Sigmoid colon (tissue), 7 donors: Measurements from ENCODE around the gene OXSR1. TPM values are rescaled to one million over a fixed set of nuclear protein-coding genes. Genes with fewer than 3 reads are reported as not detected.

Source experiments
- DNase-seq: peaks from one replicate; pipeline ENCODE4 v3.0.0-alpha.2; 2019
- H3K27ac ChIP-seq, 4 donors: fragments of 200-600 bp; sonication (generic); one replicate each; pipeline ENCODE4 v1.5.1; 2016 to 2019; ENCODE audit warnings: mild to moderate bottlenecking in 1 of 4
- H3K27me3 ChIP-seq, 3 donors: fragments of 200-600 bp; sonication (generic); one replicate each; pipeline ENCODE4 v1.5.1; 2019; ENCODE audit warnings: mild to moderate bottlenecking in 1 of 3
- H3K36me3 ChIP-seq, 4 donors: fragments of 200-600 bp; sonication (generic); one replicate each; pipeline ENCODE4 v1.5.1; 2016 to 2019
- H3K4me1 ChIP-seq, 4 donors: fragments of 200-600 bp; sonication (generic); one replicate each; pipeline ENCODE4 v1.5.1; 2017 to 2019
- H3K4me3 ChIP-seq, 4 donors: fragments of 200-600 bp; sonication (generic); one replicate each; pipeline ENCODE4 v1.5.1; 2017 to 2019; ENCODE audit warnings: mild to moderate bottlenecking in 2 of 4, moderate library complexity in 1 of 4
- H3K9me3 ChIP-seq, 4 donors: fragments of 200-600 bp in 3 of 4; sonication (generic) in 3 of 4; one replicate each; pipeline versions ENCODE4 v1.5.1 to v1.6.1; 2013 to 2019
- EP300 ChIP-seq, 4 donors: sonication (generic); formaldehyde crosslinking; IDR thresholded peaks; one replicate each; pipeline ENCODE4 v1.6.1; 2017; ENCODE audit warnings: antibody characterized with exemption in 4 of 4
- POLR2A ChIP-seq, 2 donors: fragments of 450-650 bp; IDR thresholded peaks; one replicate each; pipeline ENCODE4 v1.6.1; 2016; ENCODE audit warnings: antibody characterized with exemption in 2 of 2, mild to moderate bottlenecking in 2 of 2, moderate library complexity in 2 of 2
- POLR2AphosphoS5 ChIP-seq, 4 donors: sonication (generic); formaldehyde crosslinking; IDR thresholded peaks; one replicate each; pipeline ENCODE4 v1.6.1; 2017; ENCODE audit warnings: antibody characterized with exemption in 4 of 4
- WGBS, 2 donors: extraction: QIAGEN DNeasy Blood & Tissue Kit; methylation state at CpG; one replicate each; pipeline ENCODE4 v1.1.7; 2013; 5-methylcytosine and 5-hydroxymethylcytosine counted together
- intact Hi-C: fragments of 100-400 bp; cut with DNase I; formaldehyde crosslinking; loops from one replicate; pipeline ENCODE4 v1.15.1; 2023
- polyA plus RNA-seq, 3 donors: library from polyadenylated mRNA; stranded (reverse); fragments of 200-250 nt; gene quantifications; one replicate each; pipeline ENCODE4 v1.2.3, GENCODE V29; 2013
- total RNA-seq, 4 donors: library from RNA; depleted of rRNA; stranded (reverse); fragments of >200 nt; gene quantifications; one replicate each; pipeline ENCODE4 v1.1.0, GENCODE V29; 2016
- TF ChIP-seq, protein P1 (sequence below), 4 experiments: fragments of 450-650 bp in 3 of 4; fragments of 200-600 bp in 1 of 4; IDR thresholded peaks; one replicate each; pipeline ENCODE4 v1.5.1; 2016 to 2019; ENCODE audit warnings: antibody characterized with exemption in 4 of 4, mild to moderate bottlenecking in 3 of 4, moderate library complexity in 2 of 4
- donor health status: healthy with polysubstance abuse.
- donor health status: Bipolar disorder and iron deficiency.
- donor health status: healthy.

The OXSR1 gene
- total RNA-seq (10 to 100 TPM; 21.8 to 28.8 (median 26.2) TPM), polyA plus RNA-seq (10 to 100 TPM; 13.8 to 22.9 (median 22.8) TPM)

DNA sequence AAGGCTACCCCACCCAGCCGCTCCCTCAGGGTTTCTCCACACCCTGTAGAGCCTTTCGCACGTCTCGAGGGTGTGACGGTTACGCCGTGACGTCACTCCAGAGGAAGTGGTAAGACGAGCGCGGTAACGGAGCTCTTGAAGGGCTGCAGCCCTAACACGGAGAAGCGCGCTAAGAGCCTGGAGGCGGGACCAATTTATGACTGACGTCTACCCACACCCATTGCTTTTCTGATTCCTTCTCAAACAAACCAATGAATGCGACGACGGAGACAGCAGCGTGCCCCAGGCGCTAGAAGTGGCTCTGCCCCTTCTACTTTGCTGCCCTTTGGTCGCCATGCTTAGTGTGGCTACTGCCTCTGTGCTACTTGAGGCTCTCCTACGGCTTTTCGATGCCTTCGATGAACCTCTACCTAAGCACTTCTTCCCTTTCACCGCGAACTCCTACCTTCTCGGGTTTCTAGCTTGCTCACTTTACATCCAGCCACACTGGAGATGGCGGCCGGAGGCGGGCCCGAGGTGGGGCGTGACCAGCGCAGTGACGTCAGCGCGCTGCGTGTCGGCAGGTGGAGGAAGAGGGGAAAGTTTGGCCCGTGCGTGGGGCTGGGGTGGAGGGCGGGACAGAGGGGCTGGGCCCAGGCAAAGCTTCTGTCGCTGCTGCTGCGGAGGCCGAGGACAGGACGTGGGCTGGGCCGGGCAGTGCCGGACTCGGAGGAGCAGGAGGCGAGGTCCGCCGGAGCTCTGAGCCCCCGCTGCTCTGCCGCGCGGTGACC, at the start of gene OXSR1:
OXSR1 (plus strand) TSS at position 586 of the 770 bp plus-strand sequence. CDS start 340 bp downstream, outside the sequence.
- H3K9me3 ChIP-seq: no peaks in the 10 kb centered on the region
- H3K27me3 ChIP-seq: no peaks in the 10 kb centered on the region
- H3K27ac ChIP-seq: peak within 1 kb of the TSS; percentile 92 to 99 (median 98)
- 0% methylated on average over 57 of the region's 57 CpGs for WGBS, 2 donors
- intact Hi-C loops: loop anchor here (1.0 to 10.0 kb wide), 3 partner anchors 27 to 290 kb away; partner anchors contain the start of genes ACVR2B, MYD88 and XYLB
- peak within 1 kb of the TSS; percentile 73 to 98 (median 93) for H3K4me3 ChIP-seq
- TF ChIP-seq POLR2AphosphoS5 (IDR thresholded peaks at IDR 0.05) (peak; percentile 88 to 93 (median 92)), POLR2A (IDR thresholded peaks at IDR 0.05) (peak; percentile 84 to 90), EP300 (IDR thresholded peaks at IDR 0.05) (peak in 2 of 4 donors; percentile 5 to 36)
- TF ChIP-seq, protein P1, sequence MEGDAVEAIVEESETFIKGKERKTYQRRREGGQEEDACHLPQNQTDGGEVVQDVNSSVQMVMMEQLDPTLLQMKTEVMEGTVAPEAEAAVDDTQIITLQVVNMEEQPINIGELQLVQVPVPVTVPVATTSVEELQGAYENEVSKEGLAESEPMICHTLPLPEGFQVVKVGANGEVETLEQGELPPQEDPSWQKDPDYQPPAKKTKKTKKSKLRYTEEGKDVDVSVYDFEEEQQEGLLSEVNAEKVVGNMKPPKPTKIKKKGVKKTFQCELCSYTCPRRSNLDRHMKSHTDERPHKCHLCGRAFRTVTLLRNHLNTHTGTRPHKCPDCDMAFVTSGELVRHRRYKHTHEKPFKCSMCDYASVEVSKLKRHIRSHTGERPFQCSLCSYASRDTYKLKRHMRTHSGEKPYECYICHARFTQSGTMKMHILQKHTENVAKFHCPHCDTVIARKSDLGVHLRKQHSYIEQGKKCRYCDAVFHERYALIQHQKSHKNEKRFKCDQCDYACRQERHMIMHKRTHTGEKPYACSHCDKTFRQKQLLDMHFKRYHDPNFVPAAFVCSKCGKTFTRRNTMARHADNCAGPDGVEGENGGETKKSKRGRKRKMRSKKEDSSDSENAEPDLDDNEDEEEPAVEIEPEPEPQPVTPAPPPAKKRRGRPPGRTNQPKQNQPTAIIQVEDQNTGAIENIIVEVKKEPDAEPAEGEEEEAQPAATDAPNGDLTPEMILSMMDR (IDR thresholded peaks at IDR 0.05): no peak
- peaks cover 0 to 20% (median 19%) of the 10 kb centered on the region in 4 donors for H3K4me1 ChIP-seq
- peak; percentile 100 for DNase-seq
- H3K36me3 ChIP-seq: no peaks in the 10 kb centered on the region

DNA sequence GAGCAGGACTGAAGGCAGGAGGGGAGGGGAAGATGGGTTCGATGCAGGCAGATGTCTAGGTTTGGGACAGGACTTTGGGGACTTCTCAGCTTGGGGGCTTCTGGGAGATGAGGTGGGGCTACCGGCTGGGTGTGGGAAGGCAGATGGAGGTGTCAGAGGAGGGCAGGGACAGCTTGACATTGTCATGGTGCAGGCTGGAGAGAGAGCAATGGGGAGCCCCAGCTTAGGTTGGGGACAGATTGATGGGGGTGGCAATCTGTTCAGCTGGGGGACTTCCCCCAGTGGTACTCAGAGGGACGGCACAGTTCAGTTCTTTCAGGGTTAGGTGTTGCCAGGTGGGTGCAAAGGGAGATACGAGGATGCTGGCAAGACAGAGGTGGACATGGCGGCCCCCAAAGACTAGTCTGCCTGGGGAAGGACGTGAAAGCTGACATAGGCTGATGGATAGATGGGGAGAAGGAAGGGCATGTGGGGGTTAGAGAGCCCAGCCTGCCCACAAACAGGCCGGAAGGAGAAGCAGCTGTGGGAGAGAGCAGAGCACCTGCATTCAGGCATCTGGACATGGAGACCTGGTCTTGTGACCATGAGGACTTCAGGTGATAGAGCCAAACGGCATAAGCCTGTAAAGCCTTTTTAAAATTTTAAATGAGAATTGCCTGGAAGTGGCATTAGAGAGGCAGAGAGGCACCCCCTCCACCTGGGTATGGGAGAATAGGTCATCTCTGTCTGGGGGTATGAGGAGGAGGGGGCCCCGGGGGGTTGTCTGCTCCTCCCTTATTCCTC, 49.5 kb upstream of the OXSR1 start:
- intact Hi-C loops: loop anchor here (10.0 kb wide), 1 partner anchor 359 kb away; no protein-coding TSS in a partner anchor
- H3K4me1 ChIP-seq: no peaks in the 10 kb centered on the region
- DNase-seq: peak; percentile 41
- H3K4me3 ChIP-seq: no peak overlapping the region
- no peak overlapping the region for H3K27ac ChIP-seq
- TF ChIP-seq, protein P1 (IDR thresholded peaks at IDR 0.05): no peak
- TF ChIP-seq EP300 (IDR thresholded peaks at IDR 0.05) (no peak), POLR2AphosphoS5 (IDR thresholded peaks at IDR 0.05) (no peak), POLR2A (IDR thresholded peaks at IDR 0.05) (no peak)
- H3K27me3 ChIP-seq: no peaks in the 10 kb centered on the region
- WGBS, 2 donors: 62 to 66% methylated on average over 9 of the region's 9 CpGs
- peaks cover 0 to 14% (median 0%) of the 10 kb centered on the region in 4 donors for H3K36me3 ChIP-seq
- no peaks in the 10 kb centered on the region for H3K9me3 ChIP-seq

DNA sequence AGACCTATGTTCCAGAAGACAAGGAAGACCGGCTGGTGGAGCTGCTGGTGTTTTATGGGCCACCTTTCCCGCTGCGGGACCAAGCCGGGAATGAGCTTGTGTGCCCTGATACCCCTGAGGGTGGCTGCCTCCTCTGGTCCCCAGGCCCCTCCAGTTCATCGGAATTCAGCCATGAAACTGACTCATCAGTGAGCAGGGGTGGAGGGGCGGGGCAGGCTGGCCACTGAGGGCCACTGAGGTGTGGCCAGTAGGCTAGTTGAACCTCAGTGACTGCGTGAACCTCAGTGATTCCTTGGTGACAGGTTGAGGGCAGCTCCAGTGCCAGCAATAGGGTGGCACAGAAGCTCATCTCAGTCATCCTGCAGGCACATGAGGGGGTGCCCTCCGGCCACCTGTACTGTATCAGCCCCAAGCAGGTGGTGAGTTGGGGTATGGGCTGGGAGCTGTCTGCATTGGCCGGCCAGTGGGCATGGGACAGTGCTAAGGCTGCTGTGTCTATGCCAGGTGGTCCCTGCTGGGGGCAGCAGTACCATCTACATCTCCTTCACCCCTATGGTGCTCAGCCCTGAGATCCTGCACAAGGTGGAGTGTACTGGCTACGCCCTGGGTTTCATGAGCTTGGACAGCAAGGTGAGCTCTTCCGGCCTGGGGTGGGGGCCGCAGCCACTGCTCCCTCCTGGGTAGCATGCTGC, 48.7 kb upstream of the OXSR1 start:
- H3K4me1 ChIP-seq: peaks cover 0 to 7% (median 3%) of the 10 kb centered on the region in 4 donors
- intact Hi-C loops: loop anchor here (10.0 kb wide), 1 partner anchor 358 kb away; no protein-coding TSS in a partner anchor
- H3K27me3 ChIP-seq: no peaks in the 10 kb centered on the region
- peak; percentile 52 for DNase-seq
- H3K36me3 ChIP-seq: peaks cover 0 to 22% (median under 1%) of the 10 kb centered on the region in 4 donors
- no peaks in the 10 kb centered on the region for H3K9me3 ChIP-seq
- TF ChIP-seq, protein P1 (IDR thresholded peaks at IDR 0.05): no peak
- TF ChIP-seq POLR2A (IDR thresholded peaks at IDR 0.05) (no peak), EP300 (IDR thresholded peaks at IDR 0.05) (no peak), POLR2AphosphoS5 (IDR thresholded peaks at IDR 0.05) (no peak)
- no peak overlapping the region for H3K27ac ChIP-seq
- WGBS, 2 donors: 59 to 90% methylated on average over 12 of the region's 12 CpGs
- H3K4me3 ChIP-seq: no peak overlapping the region

DNA sequence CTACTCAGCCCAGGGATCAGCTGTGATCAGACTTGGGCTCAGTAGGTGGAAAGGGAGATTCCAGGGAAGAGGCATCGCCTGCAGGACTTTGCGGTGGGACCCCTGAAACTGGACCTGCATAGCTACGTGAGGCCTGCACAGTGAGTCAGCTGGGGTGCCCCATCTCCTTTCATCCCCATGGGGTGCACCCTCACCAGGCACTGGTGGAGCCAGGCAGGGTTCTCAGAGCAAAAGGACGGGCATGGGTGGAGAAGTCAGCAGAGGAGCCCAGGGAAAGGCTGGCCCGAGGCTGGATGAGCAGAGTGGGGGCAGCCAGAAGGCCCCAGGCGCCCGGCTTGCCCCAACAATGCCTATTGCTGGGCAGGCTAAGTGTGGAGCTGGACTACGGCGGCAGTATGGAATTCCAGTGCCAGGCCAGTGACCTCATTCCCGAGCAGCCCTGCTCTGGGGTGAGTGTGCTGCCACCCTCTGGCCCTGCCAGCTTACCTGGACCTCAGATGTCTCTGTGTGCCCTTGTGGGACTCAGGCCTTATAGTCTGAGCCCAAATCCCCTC, 48.1 kb upstream of the OXSR1 start:
- no peak overlapping the region for H3K4me3 ChIP-seq
- peaks cover 0 to 7% (median 3%) of the 10 kb centered on the region in 4 donors for H3K4me1 ChIP-seq
- intact Hi-C loops: loop anchor here (10.0 kb wide), 1 partner anchor 358 kb away; no protein-coding TSS in a partner anchor
- peak; percentile 64 for DNase-seq
- 75 to 86% methylated on average over 10 of the region's 10 CpGs for WGBS, 2 donors
- H3K27me3 ChIP-seq: no peaks in the 10 kb centered on the region
- no peaks in the 10 kb centered on the region for H3K9me3 ChIP-seq
- H3K36me3 ChIP-seq: peaks cover 0 to 28% (median 4%) of the 10 kb centered on the region in 4 donors
- no peak overlapping the region for H3K27ac ChIP-seq
- no peak for TF ChIP-seq POLR2AphosphoS5 (IDR thresholded peaks at IDR 0.05)
- no peak for TF ChIP-seq POLR2A (IDR thresholded peaks at IDR 0.05)
- TF ChIP-seq, protein P1 (IDR thresholded peaks at IDR 0.05): no peak
- TF ChIP-seq EP300 (IDR thresholded peaks at IDR 0.05): no peak
